K562 (cell line): ENCODE measurements around the gene EEF1AKMT4. TPM values are rescaled to one million over a fixed set of nuclear protein-coding genes. Genes with fewer than 3 reads are reported as not detected.

ENCODE experiments used
- CBFA2T2 ChIP-seq: fragments of 450-650 bp; conservative IDR thresholded peaks from 2 replicates; pipeline ENCODE4 v1.6.1; 2017; ENCODE audit warnings: mild to moderate bottlenecking
- CREM ChIP-seq: IDR thresholded peaks from 2 replicates; pipeline ENCODE4 v1.6.1; 2014; ENCODE audit warnings: antibody characterized with exemption, low read depth
- ETV5 ChIP-seq: sonication (generic); formaldehyde crosslinking; IDR thresholded peaks from 2 replicates; pipeline ENCODE4 v1.4.0; 2020; ENCODE audit warnings: low read depth, mild to moderate bottlenecking, missing genetic modification reagents
- EZH2 ChIP-seq: IDR thresholded peaks from 2 replicates; pipeline ENCODE4 v1.6.1; 2012; ENCODE audit warnings: low read depth, mild to moderate bottlenecking, inconsistent platforms, low read length, borderline replicate concordance
- FIP1L1 ChIP-seq: fragments of 200-400 bp; formaldehyde crosslinking; IDR thresholded peaks from 2 replicates; pipeline ENCODE4 v1.6.1; 2018; ENCODE audit warnings: mild to moderate bottlenecking, low read depth, low read length; ENCODE audit not compliant: poor library complexity, severe bottlenecking
- GABPA ChIP-seq: fragments of 200-800 bp; sonication (Bioruptor generic); conservative IDR thresholded peaks from 2 replicates; pipeline ENCODE4 v1.6.1; 2016; ENCODE audit warnings: low read depth, missing genetic modification characterization, missing compliant biosample characterization
- NEUROD1 ChIP-seq: fragments of 150-350 bp; IDR thresholded peaks from 2 replicates; pipeline ENCODE4 v1.6.1; 2014; ENCODE audit warnings: borderline replicate concordance, low read length, low read depth; ENCODE audit not compliant: partially characterized antibody
- NFXL1 ChIP-seq: fragments of 450-650 bp; formaldehyde crosslinking; IDR thresholded peaks from 2 replicates; pipeline ENCODE4 v1.4.0; 2021; ENCODE audit warnings: mild to moderate bottlenecking
- PPARD ChIP-seq: fragments of 250-450 bp; sonication (Bioruptor Pico); IDR thresholded peaks from 2 replicates; pipeline ENCODE4 v1.8.0; 2022; ENCODE audit warnings: inconsistent platforms, mild to moderate bottlenecking, moderate library complexity
- SIN3A ChIP-seq, 2 experiments: fragments of 150-350 bp in 1 of 2; IDR thresholded peaks; 2 replicates each; pipeline ENCODE4 v1.6.1; 2011 to 2016; ENCODE audit warnings: borderline replicate concordance in 2 of 2, low read depth in 2 of 2, low read length in 2 of 2, mild to moderate bottlenecking in 2 of 2, moderate library complexity in 2 of 2; ENCODE audit not compliant: control insufficient read depth in 1 of 2
- SP1 ChIP-seq: sonication (generic); formaldehyde crosslinking; IDR thresholded peaks from 2 replicates; pipeline ENCODE4 v1.8.1; 2022; ENCODE audit warnings: mild to moderate bottlenecking, missing genetic modification reagents
- TBL1XR1 ChIP-seq, 2 experiments: IDR thresholded peaks; 2 replicates each; pipeline ENCODE4 v1.6.1; 2012; ENCODE audit warnings: improper control_type of control experiment in 2 of 2, low read length in 2 of 2, mild to moderate bottlenecking in 1 of 2
- ZFPM2 ChIP-seq: fragments of 250-450 bp; sonication (Bioruptor Pico); IDR thresholded peaks from 2 replicates; pipeline ENCODE4 v1.5.1; 2022; ENCODE audit warnings: mild to moderate bottlenecking
- ZNF143 ChIP-seq: sonication (generic); formaldehyde crosslinking; IDR thresholded peaks from 2 replicates; pipeline ENCODE4 v1.9.0; 2022; ENCODE audit warnings: mild to moderate bottlenecking, missing genetic modification reagents
- ZNF24 ChIP-seq: fragments of 450-650 bp; IDR thresholded peaks from 2 replicates; pipeline ENCODE4 v1.6.1; 2016
- ZNF589 ChIP-seq: fragments of 200-800 bp; sonication (Bioruptor generic); IDR thresholded peaks from 2 replicates; pipeline ENCODE4 v1.6.1; 2016; ENCODE audit warnings: low read depth, missing genetic modification characterization, missing compliant biosample characterization
- polyA plus RNA-seq, 8 experiments: library from polyadenylated mRNA; depleted of rRNA in 4 of 8; stranded (reverse) in 5 of 8; unstranded in 3 of 8; fragments of >200 nt; fragmentation: Nextera tagmentation in 2 of 8; fragmentation: Illumina TruSeq in 1 of 8; extraction: Ambion mirVana in 2 of 8; extraction: Trizol in 1 of 8; gene quantifications; 2 replicates each; pipeline versions ENCODE4 v1.2.1 to v1.2.3, GENCODE V29; 2011 to 2014; ENCODE audit warnings: inconsistent platforms in 1 of 8, missing spikeins in 1 of 8
- total RNA-seq, 7 experiments: library from RNA; depleted of rRNA in 6 of 7; stranded (reverse); fragments of >200 nt in 6 of 7; fragmentation: Illumina TruSeq in 2 of 7; extraction: Trizol in 2 of 7; gene quantifications; 2 replicates each; pipeline versions ENCODE4 v1.2.1 to v1.2.3, GENCODE V29; 2011 to 2021; ENCODE audit warnings: low replicate concordance in 1 of 7
- TF ChIP-seq, protein P1 (sequence below): fragments of 250-450 bp; sonication (Bioruptor Pico); IDR thresholded peaks from 2 replicates; pipeline ENCODE4 v1.9.0; 2021; ENCODE audit warnings: mild to moderate bottlenecking, inconsistent platforms
- TF ChIP-seq, protein P2 (sequence below): fragments of 450-650 bp; IDR thresholded peaks from 2 replicates; pipeline ENCODE4 v1.6.1; 2016; ENCODE audit warnings: low read depth, mild to moderate bottlenecking, moderate library complexity
- TF ChIP-seq, protein P3 (sequence below): fragments of 450-650 bp; IDR thresholded peaks from 2 replicates; pipeline ENCODE4 v1.6.1; 2018; ENCODE audit not compliant: partially characterized antibody
- TF ChIP-seq, protein P4 (sequence below): fragments of 250-450 bp; sonication (Bioruptor Pico); IDR thresholded peaks from 2 replicates; pipeline ENCODE4 v1.5.0; 2020; ENCODE audit warnings: mild to moderate bottlenecking

The EEF1AKMT4 gene
- total and polyA plus RNA-seq, 9 of the 15 experiments (the other 6 are each of a cell fraction or from before 2014, with no cell fraction given): 10.3 to 49.4 (median 18.9) TPM

DNA sequence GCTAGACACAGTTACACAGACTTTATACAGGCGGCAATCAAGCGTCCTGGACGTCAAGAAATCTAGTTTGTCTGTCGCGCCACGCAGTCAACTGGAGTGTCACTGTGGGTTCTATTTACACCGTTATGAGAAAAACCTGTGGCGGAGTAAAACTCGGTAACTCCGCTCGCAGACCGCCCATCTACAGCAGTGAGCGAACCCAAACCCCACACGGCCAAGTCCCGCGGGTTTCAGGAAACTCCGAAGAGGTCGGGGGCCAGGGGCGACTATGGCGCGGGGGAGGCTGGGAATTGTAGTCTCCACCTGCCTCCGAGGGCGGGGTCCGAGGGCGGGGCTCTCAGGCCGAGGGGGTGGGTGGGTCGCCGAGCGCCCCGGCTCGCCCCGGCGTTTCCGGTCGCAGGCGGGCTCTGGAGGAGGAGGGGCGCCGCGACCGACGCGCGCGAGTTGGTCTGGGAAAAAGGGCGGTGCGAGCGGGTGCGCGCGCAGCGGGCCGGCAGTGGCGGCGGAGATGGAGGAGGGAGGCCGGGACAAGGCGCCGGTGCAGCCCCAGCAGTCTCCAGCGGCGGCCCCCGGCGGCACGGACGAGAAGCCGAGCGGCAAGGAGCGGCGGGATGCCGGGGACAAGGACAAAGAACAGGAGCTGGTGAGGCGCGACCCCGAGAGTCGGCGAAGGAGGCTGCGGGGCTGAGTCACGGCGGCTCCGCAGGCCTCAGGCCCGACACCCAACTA is 49.5 kb downstream of the EEF1AKMT4 start, which contains the start of gene PSMD2 (continued):
- TF ChIP-seq ZNF143 (CRISPR knock-in tag): peak; percentile 86
- no peak for TF ChIP-seq CBFA2T2
- peak; percentile 54 for TF ChIP-seq FIP1L1
- no peak for TF ChIP-seq NFXL1 (CRISPR knock-in tag)
- TF ChIP-seq, protein P1, sequence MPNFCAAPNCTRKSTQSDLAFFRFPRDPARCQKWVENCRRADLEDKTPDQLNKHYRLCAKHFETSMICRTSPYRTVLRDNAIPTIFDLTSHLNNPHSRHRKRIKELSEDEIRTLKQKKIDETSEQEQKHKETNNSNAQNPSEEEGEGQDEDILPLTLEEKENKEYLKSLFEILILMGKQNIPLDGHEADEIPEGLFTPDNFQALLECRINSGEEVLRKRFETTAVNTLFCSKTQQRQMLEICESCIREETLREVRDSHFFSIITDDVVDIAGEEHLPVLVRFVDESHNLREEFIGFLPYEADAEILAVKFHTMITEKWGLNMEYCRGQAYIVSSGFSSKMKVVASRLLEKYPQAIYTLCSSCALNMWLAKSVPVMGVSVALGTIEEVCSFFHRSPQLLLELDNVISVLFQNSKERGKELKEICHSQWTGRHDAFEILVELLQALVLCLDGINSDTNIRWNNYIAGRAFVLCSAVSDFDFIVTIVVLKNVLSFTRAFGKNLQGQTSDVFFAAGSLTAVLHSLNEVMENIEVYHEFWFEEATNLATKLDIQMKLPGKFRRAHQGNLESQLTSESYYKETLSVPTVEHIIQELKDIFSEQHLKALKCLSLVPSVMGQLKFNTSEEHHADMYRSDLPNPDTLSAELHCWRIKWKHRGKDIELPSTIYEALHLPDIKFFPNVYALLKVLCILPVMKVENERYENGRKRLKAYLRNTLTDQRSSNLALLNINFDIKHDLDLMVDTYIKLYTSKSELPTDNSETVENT (CRISPR knock-in tag): peak; percentile 96
- TF ChIP-seq, protein P2, sequence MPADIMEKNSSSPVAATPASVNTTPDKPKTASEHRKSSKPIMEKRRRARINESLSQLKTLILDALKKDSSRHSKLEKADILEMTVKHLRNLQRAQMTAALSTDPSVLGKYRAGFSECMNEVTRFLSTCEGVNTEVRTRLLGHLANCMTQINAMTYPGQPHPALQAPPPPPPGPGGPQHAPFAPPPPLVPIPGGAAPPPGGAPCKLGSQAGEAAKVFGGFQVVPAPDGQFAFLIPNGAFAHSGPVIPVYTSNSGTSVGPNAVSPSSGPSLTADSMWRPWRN: no peak
- no peak for TF ChIP-seq ZNF24
- peak; percentile 21; the same call in 1 of the 2 replicates for TF ChIP-seq CREM
- 0 out of 2 replicates have a peak, but pooled peaks have one; percentile 68 for TF ChIP-seq ETV5 (CRISPR knock-in tag)
- TF ChIP-seq PPARD (CRISPR knock-in tag): no peak
- TF ChIP-seq SP1: no peak; the same call in 1 of the 2 replicates
- TF ChIP-seq ZFPM2 (CRISPR knock-in tag): no peak
- TF ChIP-seq NEUROD1: no peak
- peak in 1 of 2 experiments; percentile 21; a peak in 2 of 4 replicates for TF ChIP-seq SIN3A (IDR thresholded peaks at IDR 0.05; ENCODE audit: borderline replicate concordance in 2 of 2, control insufficient read depth in 1 of 2, low read depth in 2 of 2, low read length in 2 of 2)
- TF ChIP-seq EZH2: no peak
- TF ChIP-seq, protein P3, sequence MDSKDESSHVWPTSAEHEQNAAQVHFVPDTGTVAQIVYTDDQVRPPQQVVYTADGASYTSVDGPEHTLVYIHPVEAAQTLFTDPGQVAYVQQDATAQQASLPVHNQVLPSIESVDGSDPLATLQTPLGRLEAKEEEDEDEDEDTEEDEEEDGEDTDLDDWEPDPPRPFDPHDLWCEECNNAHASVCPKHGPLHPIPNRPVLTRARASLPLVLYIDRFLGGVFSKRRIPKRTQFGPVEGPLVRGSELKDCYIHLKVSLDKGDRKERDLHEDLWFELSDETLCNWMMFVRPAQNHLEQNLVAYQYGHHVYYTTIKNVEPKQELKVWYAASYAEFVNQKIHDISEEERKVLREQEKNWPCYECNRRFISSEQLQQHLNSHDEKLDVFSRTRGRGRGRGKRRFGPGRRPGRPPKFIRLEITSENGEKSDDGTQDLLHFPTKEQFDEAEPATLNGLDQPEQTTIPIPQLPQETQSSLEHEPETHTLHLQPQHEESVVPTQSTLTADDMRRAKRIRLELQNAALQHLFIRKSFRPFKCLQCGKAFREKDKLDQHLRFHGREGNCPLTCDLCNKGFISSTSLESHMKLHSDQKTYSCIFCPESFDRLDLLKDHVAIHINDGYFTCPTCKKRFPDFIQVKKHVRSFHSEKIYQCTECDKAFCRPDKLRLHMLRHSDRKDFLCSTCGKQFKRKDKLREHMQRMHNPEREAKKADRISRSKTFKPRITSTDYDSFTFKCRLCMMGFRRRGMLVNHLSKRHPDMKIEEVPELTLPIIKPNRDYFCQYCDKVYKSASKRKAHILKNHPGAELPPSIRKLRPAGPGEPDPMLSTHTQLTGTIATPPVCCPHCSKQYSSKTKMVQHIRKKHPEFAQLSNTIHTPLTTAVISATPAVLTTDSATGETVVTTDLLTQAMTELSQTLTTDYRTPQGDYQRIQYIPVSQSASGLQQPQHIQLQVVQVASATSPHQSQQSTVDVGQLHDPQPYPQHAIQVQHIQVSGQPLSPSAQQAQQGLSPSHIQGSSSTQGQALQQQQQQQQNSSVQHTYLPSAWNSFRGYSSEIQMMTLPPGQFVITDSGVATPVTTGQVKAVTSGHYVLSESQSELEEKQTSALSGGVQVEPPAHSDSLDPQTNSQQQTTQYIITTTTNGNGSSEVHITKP: peak; percentile 74
- TF ChIP-seq, protein P4, sequence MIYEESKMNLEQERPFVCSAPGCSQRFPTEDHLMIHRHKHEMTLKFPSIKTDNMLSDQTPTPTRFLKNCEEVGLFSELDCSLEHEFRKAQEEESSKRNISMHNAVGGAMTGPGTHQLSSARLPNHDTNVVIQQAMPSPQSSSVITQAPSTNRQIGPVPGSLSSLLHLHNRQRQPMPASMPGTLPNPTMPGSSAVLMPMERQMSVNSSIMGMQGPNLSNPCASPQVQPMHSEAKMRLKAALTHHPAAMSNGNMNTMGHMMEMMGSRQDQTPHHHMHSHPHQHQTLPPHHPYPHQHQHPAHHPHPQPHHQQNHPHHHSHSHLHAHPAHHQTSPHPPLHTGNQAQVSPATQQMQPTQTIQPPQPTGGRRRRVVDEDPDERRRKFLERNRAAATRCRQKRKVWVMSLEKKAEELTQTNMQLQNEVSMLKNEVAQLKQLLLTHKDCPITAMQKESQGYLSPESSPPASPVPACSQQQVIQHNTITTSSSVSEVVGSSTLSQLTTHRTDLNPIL (CRISPR knock-in tag): no peak
- no peak for TF ChIP-seq TBL1XR1 (IDR thresholded peaks at IDR 0.05; ENCODE audit: low read length in 2 of 2)
- peak; percentile 92 for TF ChIP-seq GABPA (tag)
- TF ChIP-seq ZNF589 (CRISPR knock-in tag): no peak
